Measurements from ENCODE around the gene ZBTB42.

DNA sequence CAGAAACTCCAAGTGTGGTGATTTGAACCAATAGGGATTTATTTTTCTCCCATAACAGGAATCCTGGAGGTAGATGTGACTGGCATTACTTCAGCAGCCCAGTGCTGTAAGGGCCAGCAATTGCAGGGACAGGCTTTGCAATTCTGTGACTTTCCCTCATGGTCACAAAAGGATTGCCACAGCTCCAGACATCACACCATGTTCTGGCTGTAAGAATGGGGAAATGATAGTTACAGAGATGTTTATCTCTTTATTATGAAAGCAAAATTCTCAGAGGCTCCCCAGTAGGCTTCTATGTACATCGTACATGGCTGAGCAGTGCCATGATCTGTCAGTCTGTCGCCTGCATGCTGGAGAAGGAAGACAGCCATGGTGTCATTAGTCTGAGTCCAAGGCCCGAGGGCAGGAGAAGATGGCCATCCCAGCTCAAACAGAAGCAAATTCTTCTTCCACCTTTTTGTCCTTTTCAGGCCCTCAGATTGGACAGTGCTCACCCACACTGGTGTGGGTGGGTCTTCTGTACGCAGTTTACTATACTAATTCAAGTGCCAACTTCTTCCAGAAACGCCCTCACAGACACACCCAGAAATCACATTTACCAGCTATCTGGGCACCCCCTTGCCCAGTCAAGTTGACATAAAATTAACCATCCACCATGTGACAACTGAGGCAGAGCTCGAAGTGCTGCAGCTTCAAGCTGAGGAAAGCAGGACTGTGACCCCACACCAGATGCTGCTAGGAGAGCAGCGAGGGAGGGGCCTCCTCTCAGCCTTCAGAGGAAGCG, 17.2 kb downstream of the ZBTB42 start:
- TF ChIP-seq, protein P1, sequence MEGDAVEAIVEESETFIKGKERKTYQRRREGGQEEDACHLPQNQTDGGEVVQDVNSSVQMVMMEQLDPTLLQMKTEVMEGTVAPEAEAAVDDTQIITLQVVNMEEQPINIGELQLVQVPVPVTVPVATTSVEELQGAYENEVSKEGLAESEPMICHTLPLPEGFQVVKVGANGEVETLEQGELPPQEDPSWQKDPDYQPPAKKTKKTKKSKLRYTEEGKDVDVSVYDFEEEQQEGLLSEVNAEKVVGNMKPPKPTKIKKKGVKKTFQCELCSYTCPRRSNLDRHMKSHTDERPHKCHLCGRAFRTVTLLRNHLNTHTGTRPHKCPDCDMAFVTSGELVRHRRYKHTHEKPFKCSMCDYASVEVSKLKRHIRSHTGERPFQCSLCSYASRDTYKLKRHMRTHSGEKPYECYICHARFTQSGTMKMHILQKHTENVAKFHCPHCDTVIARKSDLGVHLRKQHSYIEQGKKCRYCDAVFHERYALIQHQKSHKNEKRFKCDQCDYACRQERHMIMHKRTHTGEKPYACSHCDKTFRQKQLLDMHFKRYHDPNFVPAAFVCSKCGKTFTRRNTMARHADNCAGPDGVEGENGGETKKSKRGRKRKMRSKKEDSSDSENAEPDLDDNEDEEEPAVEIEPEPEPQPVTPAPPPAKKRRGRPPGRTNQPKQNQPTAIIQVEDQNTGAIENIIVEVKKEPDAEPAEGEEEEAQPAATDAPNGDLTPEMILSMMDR (tag by site-specific recombination; IDR thresholded peaks at IDR 0.05): no peak
- TF ChIP-seq KLF1 (tag by site-specific recombination; IDR thresholded peaks at IDR 0.05): no peak

Data from HEK293 (cell line).